Left renal cortex interstitium (tissue), 4 donors: ENCODE data around the gene ASB5. TPM values are rescaled to one million over a fixed set of nuclear protein-coding genes. Genes with fewer than 3 reads are reported as not detected.

Experiments
- DNase-seq, 4 donors: peaks; one replicate each; pipeline ENCODE4 v3.0.0-alpha.2; 2013; ENCODE audit warnings: low read depth in 4 of 4, low spot score in 2 of 4, missing footprints in 1 of 4
- polyA plus RNA-seq, 4 donors: library from polyadenylated mRNA; unstranded; fragments of 120-200 nt; gene quantifications; one replicate each; pipeline ENCODE4 v1.2.1, GENCODE V29; 2013; ENCODE audit not compliant: insufficient read length in 4 of 4

Gene ASB5
- polyA plus RNA-seq, 4 donors: 0.16 to 0.55 (median 0.31) TPM

DNA sequence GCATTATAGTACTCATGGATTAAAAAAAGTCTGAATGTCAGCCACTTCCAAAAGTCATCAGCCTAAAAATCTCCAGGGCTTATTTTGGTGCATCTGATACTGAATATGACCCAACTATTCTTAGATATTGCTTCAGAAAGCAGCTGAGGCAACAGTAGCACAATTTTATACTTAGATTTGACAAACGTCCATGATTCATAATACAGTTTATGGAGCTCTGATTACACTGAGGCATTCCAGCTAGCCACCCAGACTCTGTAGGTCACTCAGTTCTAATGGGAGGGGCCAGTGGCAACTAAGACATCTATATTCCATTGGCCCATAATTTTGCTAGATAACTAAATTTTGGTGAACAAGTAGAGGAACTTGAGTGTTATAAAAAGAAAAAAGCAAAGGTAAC is 84.0 kb downstream of the ASB5 start:
- DNase-seq: no peak

Other genes starting within 250 kb of the ASB5 start
- 10 to 100 TPM in 1 of 4 donors, 1 to 10 TPM in 3; 4.8 to 11.5 (median 6.8) TPM for gene WDR17, start 203.4 kb downstream of the ASB5 start, polyA plus RNA-seq
- gene SPATA4, start 73.6 kb downstream of the ASB5 start, polyA plus RNA-seq: 1 to 10 TPM; 1.5 to 2.3 (median 1.7) TPM
- gene SPCS3, start 50.7 kb upstream of the ASB5 start, polyA plus RNA-seq: 100 to 1,000 TPM in 1 of 4 donors, 10 to 100 TPM in 3; 82.4 to 115 (median 87.9) TPM